HG03135 (cell line): ENCODE measurements around the gene SUGP2.
"Not testable (repeated sequence)": the region's sequence is repeated elsewhere in the genome, so short reads cannot be mapped to it uniquely, and the experiment has no call there.

Experiments
- ATAC-seq: cut with Tn5 transposase; IDR thresholded peaks from one replicate; pipeline ENCODE4 v1.9.1; 2021; ENCODE audit warnings: mild to moderate bottlenecking, moderate library complexity; ENCODE audit not compliant: unreplicated experiment

The SUGP2 gene

GRCh38 chr19:19034204-19034624 lies 897 bp upstream of the SUGP2 start:
- ATAC-seq, result peak; percentile 43

GRCh38 chr19:19033176-19033425 lies 216 bp downstream of the SUGP2 start:
- no peak for ATAC-seq

GRCh38 chr19:19032420-19033175 lies 719 bp downstream of the SUGP2 start:
- peak; percentile 43 for ATAC-seq

- no peak for ATAC-seq
Measured at GRCh38 chr19:19031891-19032290, 1.4 kb downstream of the SUGP2 start.

- no peak for ATAC-seq
Measured at GRCh38 chr19:19028526-19028925, 4.8 kb downstream of the SUGP2 start.

- ATAC-seq, result no peak
Measured at GRCh38 chr19:19027228-19027627, 6.1 kb downstream of the SUGP2 start.

GRCh38 chr19:19026299-19026971 lies 6.9 kb downstream of the SUGP2 start:
- ATAC-seq, result no peak

GRCh38 chr19:19025861-19026260 lies 7.5 kb downstream of the SUGP2 start:
- ATAC-seq, result no peak

GRCh38 chr19:19023376-19023775 lies 9.9 kb downstream of the SUGP2 start:
- not testable (repeated sequence) for ATAC-seq

GRCh38 chr19:19022380-19022961 lies 10.8 kb downstream of the SUGP2 start:
- no peak for ATAC-seq

- ATAC-seq, result no peak
Measured at GRCh38 chr19:19021115-19021514, 12.2 kb downstream of the SUGP2 start.

- ATAC-seq, result no peak
Measured at GRCh38 chr19:19010551-19010950, 22.8 kb downstream of the SUGP2 start.

GRCh38 chr19:19009951-19010350 lies 23.4 kb downstream of the SUGP2 start:
- ATAC-seq, result no peak

- ATAC-seq, result no peak
Measured at GRCh38 chr19:19006213-19006612, 27.1 kb downstream of the SUGP2 start.

- ATAC-seq, result no peak
Measured at GRCh38 chr19:19004144-19004543, 29.2 kb downstream of the SUGP2 start.

- ATAC-seq, result no peak
Measured at GRCh38 chr19:18999896-19000620, 33.3 kb downstream of the SUGP2 start.

- no peak for ATAC-seq
Measured at GRCh38 chr19:18999016-18999758, 34.1 kb downstream of the SUGP2 start.

GRCh38 chr19:18998276-18998675 lies 35.0 kb downstream of the SUGP2 start:
- no peak for ATAC-seq

GRCh38 chr19:18996796-18997394 lies 36.4 kb downstream of the SUGP2 start:
- no peak for ATAC-seq

GRCh38 chr19:18996351-18996750 lies 37.0 kb downstream of the SUGP2 start:
- no peak for ATAC-seq

GRCh38 chr19:18995804-18996241 lies 37.5 kb downstream of the SUGP2 start:
- no peak for ATAC-seq
